LNCAP (cell line): ENCODE data around the gene PRDM9.

ENCODE experiments used
- TF ChIP-seq, protein P1 (sequence below): fragments of 450-650 bp; IDR thresholded peaks from 2 replicates; pipeline ENCODE4 v1.5.1; 2017; ENCODE audit warnings: mild to moderate bottlenecking

Gene PRDM9

DNA sequence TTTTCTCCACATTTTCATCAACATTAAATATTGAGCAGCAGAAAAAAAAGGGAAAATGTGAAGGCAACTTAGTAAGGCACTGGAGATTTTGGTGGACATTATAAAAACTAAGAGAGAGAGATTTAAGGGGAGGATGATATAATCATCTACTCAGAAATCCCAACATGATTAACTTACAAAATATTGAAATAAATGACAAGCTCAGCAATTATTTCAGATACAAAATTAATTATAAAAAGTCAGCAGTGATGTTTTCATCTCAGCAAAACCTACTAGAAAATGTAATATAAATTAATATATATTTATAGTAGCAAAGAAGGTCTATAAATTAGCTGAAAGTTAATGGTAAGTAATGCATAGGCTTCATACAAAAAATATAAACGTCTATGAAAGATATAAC, 30.8 kb upstream of the PRDM9 start:
- TF ChIP-seq, protein P1, sequence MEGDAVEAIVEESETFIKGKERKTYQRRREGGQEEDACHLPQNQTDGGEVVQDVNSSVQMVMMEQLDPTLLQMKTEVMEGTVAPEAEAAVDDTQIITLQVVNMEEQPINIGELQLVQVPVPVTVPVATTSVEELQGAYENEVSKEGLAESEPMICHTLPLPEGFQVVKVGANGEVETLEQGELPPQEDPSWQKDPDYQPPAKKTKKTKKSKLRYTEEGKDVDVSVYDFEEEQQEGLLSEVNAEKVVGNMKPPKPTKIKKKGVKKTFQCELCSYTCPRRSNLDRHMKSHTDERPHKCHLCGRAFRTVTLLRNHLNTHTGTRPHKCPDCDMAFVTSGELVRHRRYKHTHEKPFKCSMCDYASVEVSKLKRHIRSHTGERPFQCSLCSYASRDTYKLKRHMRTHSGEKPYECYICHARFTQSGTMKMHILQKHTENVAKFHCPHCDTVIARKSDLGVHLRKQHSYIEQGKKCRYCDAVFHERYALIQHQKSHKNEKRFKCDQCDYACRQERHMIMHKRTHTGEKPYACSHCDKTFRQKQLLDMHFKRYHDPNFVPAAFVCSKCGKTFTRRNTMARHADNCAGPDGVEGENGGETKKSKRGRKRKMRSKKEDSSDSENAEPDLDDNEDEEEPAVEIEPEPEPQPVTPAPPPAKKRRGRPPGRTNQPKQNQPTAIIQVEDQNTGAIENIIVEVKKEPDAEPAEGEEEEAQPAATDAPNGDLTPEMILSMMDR = no peak

DNA sequence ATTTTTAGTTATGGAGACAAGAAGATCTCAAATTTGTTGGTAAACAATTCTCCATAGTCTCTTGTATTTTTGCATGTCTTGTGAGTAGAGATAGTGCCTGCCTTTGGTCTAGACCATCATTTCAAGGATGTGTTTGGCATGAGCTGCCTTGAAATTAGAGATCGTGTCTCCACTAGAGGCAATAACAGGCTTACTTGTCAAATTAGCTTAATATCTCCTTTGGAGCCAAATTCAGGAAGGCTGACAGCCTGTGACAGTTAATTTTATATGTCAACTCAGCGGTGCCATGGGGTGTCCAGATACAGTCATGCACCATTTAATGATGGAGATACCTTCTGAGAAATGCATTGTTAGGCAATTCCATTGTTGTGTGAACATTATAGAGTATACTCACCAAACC, 24.8 kb upstream of the PRDM9 start:
- TF ChIP-seq, protein P1 = no peak

DNA sequence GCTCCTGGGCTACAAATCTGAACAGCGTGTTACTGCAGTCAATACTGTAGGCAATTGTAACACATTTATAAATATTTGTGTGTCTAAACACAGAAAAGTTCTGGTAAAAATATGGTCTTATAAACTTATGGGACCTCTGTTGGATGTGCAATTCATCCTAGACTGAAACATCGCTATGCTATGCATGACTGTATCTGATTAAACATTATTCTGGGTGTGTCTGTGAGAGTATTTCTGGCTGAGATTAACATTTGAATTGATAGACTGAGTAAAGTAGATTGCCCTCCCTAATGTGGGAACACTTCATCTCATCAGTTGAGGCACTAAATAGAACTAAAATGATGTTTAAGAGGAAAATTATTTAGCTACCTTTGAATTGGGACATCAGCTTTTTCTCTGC, 24.3 kb upstream of the PRDM9 start:
- TF ChIP-seq, protein P1 = no peak

DNA sequence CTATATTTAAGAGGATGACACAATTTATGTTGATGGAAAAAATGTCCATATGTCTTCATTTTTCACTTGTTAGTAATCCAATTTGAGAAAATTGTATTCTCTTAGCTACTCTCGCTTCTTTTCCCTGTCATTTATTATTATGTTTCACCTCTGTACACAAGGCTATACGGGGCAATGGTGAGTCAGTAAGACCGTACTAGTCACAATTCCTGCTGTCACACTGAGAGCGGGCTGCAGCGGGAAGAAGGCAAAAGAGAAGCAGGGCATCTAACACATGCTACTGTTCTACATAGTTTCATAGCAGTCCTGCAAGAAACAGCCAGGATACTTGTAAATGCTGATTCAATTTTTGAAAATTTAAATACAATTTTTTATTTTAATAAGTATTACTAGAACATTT, 23.3 kb upstream of the PRDM9 start:
- TF ChIP-seq, protein P1 = no peak

DNA sequence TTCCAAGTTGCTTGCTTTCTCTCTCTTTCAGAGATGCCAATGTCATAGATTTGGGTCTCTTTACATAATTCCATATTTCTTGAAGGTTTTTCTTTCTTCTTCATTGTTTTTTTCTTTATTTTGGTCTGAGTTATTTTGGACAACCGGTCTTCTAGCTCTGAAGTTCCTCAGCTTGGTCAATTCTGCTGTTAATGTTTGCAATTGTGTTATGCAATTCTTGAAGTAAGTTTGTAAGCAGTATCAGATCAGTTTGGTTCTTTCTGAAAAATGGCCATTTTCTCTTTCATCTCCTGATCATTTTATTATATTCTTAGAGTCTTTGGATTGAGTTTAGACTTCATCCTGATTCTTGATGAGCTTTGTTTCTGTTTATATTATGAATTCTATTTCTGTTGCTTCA, 16.4 kb upstream of the PRDM9 start:
- TF ChIP-seq, protein P1 = no peak

DNA sequence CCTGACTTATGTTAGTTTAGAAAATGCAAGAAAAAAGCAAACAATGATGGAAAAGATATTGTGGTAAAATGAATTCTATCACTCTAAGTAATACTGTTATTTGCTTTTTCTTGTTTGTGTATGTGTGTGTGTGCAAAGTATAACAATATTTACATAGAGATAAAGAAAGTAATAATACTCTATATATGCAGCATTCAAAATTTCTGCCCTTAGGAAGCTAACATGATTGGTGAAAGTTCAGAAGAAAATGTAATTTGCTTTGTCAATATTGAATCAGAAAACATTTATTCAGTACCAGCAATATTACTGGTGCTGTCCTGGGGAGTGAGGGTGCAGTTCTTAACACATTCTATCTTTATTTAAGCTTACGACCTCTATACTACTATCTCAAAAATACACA, 12.9 kb upstream of the PRDM9 start:
- TF ChIP-seq, protein P1 = no peak

DNA sequence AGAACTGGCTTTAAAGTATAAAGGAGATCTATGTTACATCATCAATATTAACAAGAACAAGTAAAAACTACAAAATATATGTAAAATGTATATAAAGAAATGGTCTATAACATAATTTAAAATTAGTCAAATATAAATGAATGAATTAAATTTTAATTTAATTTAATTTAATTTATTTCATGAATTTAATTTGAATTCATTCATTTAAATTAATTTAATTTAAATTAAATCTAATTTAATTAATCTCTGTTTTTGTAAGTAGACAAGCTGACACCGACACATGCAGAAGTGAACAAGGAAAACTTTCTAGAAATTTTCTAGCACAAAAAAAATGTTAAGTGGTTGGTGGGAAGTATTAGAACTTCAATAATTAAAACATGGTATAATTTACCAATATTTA, 10.8 kb upstream of the PRDM9 start:
- TF ChIP-seq, protein P1 = no peak

DNA sequence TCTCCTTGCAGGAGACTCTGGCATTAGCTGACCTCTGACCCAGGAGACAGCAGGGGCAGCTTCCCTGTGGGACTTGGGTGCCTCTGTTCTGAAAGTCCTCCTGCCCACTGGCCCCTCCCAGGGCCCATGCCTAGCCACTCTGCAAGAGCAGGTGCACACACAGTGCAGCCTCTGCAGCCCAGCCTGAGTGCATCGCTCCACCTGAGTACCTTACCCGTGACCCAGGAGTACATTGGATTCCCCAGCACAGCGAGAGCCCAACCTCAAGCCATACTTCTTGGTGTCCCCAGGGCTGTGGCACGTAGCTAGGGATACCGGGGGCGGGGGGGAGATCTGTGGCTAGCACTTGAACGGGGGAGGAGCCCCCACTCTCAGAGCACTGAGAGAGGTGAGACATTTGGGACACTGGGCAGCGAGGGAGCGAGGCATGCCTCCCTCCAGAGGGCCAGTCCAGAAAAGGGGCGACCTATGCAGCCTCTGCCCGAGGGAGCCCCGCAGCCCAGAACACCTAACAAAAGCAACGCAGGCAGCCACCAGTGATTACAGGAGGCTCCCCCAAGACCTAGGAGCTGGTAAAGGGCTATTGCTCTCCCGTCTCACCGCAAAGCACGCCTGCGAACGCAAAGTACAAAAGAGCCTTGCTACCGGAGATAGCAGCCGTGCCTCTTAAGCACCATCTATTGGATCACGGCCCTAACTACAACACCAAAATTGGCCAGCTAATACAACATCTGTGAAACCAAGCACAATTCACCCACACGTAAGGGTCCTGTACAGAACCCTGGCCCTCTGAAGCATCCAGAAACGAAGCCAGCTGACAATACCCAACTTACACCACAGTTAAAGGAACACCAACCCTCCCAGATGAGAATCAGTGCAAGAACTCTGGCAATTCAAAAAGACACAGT, 826 bp upstream of the PRDM9 start:
- TF ChIP-seq, protein P1 = peak; percentile 43
